Fibroblast of skin of right quadriceps (primary cell): Measurements from ENCODE around the gene CTCF.
A peak's percentile ranks its signal among the peaks of the same experiment; 100 is the strongest.

Experiments used
- DNase-seq: peaks from one replicate; pipeline ENCODE4 v3.0.0-alpha.2; 2013

The CTCF gene

GRCh38 chr16:67654403-67654911 is 92.1 kb downstream of the CTCF start:
- no peak for DNase-seq

GRCh38 chr16:67655363-67655762 is 93.0 kb downstream of the CTCF start:
- no peak for DNase-seq

- no peak for DNase-seq
Measured at GRCh38 chr16:67656344-67657016, 94.2 kb downstream of the CTCF start.

DNA sequence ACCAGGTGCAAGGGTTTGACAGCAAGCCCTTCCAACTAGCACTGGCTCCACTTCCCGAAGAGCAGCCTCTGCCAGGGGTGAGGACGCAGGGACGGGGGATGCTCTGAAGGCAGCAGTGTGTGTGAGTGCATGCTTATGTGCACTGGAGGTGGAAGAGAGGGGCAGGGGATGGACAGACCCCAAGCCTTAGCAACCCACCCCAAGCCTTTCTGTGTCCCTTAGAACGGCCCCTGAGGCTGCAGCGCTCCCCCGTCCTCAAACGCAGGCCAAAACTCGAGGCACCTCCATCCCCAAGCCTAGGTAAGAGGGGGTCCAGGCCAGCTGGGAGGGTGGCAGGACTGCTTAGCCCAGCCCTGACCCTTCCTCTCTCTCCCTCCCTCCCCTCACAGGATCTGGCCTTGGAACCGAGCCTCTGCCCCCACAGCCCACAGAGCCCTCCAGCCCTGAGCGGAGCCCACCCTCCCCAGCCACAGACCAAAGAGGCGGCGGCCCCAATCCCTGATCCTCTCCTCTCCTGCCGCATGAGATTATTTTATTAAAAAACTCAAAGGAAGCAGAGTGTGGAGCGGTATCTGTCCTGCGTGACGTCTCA is 94.8 kb downstream of the CTCF start:
- no peak for DNase-seq

GRCh38 chr16:67657751-67658518 is 95.6 kb downstream of the CTCF start:
- DNase-seq, result no peak

- DNase-seq, result no peak
Measured at GRCh38 chr16:67658849-67659674, 96.7 kb downstream of the CTCF start.

DNA sequence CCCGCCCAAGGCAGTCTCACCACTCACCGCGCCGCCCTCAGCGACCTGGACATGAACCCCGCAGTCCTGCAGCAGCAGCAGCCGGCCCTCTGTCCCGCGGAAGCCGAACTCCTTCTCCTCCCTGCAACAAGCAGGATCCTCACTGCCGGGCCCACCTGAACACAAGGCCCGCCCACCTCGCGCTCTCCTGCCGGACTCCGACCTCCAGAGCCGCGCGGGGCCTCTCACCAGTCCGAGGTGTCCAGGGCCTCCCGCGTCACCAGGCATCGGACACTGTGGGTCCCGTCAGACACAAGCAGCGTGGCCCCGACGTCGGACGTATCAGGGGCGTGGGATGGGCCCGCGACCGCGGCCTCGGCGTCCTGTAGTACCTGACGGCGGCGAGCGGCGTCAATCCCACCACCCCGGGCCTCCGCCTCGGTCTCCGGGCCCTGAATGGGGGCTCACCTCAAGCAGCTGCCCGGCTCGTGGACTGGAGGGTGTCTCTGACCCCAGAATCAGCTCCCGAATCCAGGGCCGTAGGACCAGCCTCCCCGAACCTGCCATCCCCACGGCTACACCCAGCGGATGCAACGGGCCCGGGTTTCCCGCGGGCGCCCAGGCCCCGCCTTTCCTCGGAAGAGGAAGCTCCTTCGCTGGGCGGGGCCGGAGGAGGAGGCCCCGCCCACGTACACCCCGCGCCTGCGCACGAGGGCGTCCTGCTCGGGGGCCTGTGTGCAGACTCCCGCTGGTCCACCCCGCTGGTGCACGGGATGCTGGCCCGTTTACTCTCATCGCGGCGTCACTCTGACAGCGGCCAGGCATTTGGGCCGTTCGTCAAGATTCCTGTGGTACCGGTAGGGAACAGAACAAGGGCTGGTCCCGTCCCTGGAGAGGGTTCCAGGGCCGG is 97.6 kb downstream of the CTCF start, which contains the start of gene ACD:
ACD (minus strand) TSS at position 586 of the 889 bp plus-strand sequence; CDS start at position 546, 40 bp downstream.
- peak; percentile 89 for DNase-seq

- peak; percentile 96 for DNase-seq
Measured at GRCh38 chr16:67660564-67661028, 98.3 kb downstream of the CTCF start, which contains the start of gene PARD6A. Gene PARD6A (plus strand): TSS chr16:67660960. CDS start chr16:67661039, 79 bp downstream.

DNA sequence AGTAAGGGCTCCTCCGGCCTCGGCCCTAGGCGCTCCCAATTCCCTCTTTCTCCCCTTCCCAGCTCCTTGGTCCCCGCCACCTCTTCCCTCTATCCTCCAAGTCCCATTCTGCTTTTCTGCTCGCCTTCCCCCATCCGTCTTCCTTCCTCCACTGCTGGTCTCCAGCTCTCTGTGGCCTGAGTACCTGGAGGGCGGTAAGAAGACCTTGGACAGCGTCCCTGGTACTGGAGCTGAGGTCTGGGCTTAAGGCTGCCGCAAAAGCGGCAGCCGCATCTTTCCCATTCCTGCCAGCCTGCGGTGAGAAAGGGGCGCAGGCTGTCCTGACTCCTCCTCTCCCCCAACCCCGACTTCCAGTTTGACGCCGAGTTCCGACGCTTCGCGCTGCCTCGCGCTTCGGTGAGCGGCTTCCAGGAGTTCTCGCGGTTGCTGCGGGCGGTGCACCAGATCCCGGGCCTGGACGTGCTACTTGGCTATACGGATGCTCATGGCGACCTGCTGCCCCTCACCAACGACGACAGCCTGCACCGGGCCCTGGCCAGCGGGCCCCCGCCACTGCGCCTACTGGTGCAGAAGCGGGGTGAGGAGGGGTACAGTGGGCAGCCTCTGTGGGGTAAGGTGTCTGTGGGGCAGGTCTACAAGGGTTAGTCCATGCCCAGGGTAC is 98.9 kb downstream of the CTCF start:
- peak; percentile 23 for DNase-seq

DNA sequence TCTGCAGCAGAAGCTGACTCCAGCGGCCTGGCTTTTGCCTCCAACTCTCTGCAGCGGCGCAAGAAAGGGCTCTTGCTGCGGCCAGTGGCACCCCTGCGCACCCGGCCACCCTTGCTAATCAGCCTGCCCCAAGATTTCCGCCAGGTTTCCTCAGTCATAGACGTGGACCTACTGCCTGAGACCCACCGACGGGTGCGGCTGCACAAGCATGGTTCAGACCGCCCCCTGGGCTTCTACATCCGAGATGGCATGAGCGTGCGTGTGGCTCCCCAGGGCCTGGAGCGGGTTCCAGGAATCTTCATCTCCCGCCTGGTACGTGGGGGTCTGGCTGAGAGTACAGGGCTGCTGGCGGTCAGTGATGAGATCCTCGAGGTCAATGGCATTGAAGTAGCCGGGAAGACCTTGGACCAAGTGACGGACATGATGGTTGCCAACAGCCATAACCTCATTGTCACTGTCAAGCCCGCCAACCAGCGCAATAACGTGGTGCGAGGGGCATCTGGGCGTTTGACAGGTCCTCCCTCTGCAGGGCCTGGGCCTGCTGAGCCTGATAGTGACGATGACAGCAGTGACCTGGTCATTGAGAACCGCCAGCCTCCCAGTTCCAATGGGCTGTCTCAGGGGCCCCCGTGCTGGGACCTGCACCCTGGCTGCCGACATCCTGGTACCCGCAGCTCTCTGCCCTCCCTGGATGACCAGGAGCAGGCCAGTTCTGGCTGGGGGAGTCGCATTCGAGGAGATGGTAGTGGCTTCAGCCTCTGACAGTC is 99.7 kb downstream of the CTCF start:
- no peak for DNase-seq

DNA sequence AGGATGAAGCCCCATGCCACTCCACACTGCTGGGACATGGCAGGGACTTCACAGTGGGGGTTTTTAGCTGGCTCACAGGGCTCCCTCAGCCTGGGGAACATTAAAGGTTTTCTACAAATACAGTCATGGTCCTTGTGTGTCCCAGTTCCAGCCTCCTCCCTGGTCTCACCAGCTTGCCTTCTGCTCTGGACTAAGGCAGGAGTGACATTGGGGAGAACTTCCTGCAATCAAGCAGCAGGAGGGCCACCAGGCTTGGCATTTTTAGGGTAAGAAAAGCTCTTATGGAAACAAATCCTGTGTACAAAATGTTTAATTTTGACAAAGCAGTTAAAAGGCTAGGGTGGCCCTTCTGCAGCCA is 100.3 kb downstream of the CTCF start:
- no peak for DNase-seq

DNA sequence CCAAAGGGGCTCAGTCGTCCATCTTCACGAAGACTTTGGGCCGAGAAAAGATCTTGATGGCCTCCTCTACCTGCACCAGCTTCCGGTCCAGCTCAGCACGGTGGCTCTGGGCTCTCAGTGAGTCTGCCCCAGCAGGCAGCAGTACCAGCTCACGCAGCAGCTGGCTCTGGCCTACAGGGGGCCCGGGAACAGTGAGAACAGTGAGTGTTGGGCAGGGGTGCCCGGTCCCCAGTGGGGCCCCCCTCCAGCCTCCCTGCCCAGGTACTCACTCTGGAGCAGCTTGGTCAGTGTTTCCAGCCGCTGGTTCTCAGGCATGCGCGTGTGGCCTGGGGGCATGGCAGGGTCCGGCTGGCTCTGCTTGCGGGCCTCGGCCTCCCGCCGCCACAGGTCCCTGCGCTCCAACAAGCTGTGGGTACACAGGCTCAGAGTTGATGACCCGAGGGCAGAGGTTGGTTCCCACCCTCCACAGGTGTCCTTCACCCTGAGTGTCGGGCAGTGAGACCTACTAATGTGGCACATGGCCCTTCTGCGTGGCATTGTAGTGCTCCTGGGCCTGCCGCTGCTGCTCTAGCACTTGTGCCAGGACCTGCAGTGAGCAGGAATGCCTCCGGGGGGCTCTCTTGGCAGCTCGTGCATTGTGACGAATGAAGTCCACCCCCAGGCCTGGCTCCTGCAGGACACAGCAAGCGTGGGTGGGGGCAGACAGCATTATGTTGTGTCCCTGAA is 101.0 kb downstream of the CTCF start:
- DNase-seq, result no peak

DNA sequence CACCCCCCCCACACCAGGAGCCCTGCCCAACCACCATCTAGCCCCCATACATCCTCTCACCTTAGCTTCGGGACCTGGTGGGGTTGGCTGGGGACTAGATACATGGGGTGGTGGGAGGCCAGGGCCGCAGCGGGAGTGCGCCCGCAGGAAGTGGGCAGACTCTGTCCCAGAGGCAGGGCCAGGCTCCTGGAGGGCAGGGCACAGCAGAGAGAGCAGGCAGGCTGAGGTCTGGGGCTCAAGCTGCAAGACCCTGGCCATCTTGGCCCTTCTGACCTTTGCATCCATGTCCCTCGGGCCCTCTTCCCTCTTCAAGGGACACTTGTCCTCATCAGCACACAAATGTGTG is 101.5 kb downstream of the CTCF start:
- no peak for DNase-seq

DNA sequence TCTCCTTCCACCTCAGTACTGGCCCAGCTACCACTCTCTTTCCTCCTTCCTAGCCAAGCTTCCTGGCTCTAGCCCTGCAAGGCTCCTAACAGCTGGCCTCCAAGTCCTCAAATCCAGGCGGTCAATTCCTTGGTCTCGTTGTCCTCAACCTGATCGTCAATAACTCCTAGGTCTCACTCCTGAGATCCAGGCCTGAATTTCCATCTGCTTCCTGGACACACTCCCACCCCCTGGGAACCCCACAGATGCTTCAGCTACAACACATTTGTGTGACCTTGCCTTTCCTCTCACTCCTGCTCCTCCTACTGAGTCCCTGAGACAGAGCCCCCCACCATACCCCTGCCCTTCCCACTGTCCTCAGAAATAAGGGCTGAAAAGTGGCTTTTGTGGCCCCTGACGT is 101.9 kb downstream of the CTCF start:
- DNase-seq, result no peak

DNA sequence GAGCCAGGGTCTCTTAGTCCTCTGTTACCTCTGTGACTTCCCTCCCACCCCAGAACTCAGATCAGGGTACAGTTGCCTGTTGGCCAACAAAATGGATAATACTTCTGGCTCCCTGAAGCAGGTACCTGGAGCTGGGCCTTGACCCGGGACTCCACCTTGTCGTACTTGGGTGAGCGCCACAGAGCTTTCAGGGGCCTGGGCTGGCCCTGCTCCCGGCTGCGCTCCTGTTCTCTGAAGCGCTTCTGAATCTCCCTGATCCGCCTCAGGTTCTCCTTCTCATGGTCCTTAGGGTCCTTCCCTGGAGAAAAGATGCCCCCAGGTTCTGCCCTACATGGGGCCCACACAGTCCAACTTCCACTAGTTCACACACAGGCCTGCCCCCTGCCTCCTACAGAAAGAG is 102.5 kb downstream of the CTCF start:
- DNase-seq, result no peak

- DNase-seq, result no peak
Measured at GRCh38 chr16:67665598-67665997, 103.3 kb downstream of the CTCF start.

GRCh38 chr16:67666032-67666551 is 103.8 kb downstream of the CTCF start:
- DNase-seq, result no peak

DNA sequence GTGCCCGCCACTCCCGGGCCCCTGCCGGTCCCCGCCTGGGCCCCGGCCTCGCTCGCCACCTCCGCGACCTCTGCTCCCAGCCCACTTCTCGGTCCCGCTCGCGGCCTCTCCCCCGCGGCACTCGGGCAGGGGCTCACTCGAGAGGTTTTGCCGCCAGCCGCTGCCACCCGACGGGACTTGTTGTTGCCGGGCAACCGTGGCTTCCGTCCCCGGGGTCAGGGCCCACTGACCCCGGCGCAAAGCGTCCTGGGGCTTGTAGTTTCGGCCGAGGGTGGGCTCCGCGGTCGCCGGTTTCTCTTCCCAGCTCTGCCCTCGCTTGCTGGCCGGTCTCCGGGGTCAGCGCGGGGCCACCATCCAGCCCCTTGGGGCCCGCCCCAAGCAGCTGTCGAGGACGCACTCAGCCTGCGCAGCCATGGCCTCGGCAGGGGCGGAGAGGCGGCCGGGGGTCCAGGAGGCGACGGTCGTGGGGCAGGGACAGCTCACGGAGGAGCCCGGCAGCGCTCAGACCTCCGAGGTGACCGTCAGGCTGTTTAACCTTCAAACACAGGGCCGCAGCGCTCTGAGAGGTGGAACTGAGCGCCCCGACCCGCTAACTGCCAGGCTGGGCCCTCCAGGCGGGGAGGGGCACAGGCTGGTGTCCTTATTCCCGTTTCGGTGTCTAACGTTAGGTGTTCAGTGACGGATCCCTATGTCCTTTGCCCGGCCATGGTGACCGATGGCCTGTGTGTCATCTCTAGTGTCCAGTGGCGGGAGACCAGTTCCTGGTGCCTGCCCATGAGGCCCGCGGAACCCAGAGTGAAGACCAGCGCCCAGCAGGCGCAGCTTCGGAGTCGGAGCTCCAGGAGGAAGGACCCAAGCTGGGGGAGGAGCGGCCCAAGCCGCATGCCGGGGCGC is 104.5 kb downstream of the CTCF start, which contains the start of the genes C16orf86 and ENKD1:
C16orf86 (plus strand) TSS at position 256 of the 894 bp plus-strand sequence; CDS start at position 413, 157 bp downstream.
ENKD1 (minus strand) TSS at position 192 of the 894 bp plus-strand sequence. CDS start 308 bp downstream, outside the sequence.
- peak; percentile 71 for DNase-seq
